ENCODE results near the gene ABCA3.

The ABCA3 gene

GRCh38 chr16:2286550-2286949 is 54.0 kb downstream of the ABCA3 start:
- no peak overlapping the region for H3K4me3 ChIP-seq (ENCODE audit: low read length)
- no peak overlapping the region for H3K27ac ChIP-seq (ENCODE audit: low read length)
- no peaks in the 10 kb centered on the region for H3K36me3 ChIP-seq (replicated peaks; ENCODE audit: low read depth, low read length)
- no peaks in the 10 kb centered on the region for H3K27me3 ChIP-seq (ENCODE audit: low read depth, low read length)
- H3K4me2 ChIP-seq (ENCODE audit: low read length) = no peak overlapping the region
- no peaks in the 10 kb centered on the region for H4K20me1 ChIP-seq (ENCODE audit: insufficient read depth, low read length)
- H3K9me3 ChIP-seq (ENCODE audit: insufficient read depth, low read length) = no peaks in the 10 kb centered on the region
- H3K4me1 ChIP-seq (ENCODE audit: low read length) = peaks cover 5% of the 10 kb centered on the region; the same call in 1 of the 2 replicates
- no peak overlapping the region for H3K9ac ChIP-seq (ENCODE audit: low read length)
- no peaks in the 10 kb centered on the region for H3K79me2 ChIP-seq (ENCODE audit: low read length)
- no peak overlapping the region for H2AFZ ChIP-seq (ENCODE audit: low read depth, low read length)
- TF ChIP-seq EZH2phosphoT487 (IDR thresholded peaks at IDR 0.05; ENCODE audit: low read depth) = no peak
- TF ChIP-seq CTCF (IDR thresholded peaks at IDR 0.05; ENCODE audit: low read depth, low read length) = no peak

GRCh38 chr16:2285731-2286191 is 54.8 kb downstream of the ABCA3 start:
- Histone ChIP-seq H3K27me3 (ENCODE audit: low read depth, low read length) (no peaks in the 10 kb centered on the region), H2AFZ (ENCODE audit: low read depth, low read length) (no peak overlapping the region), H3K79me2 (ENCODE audit: low read length) (no peaks in the 10 kb centered on the region), H4K20me1 (ENCODE audit: insufficient read depth, low read length) (no peaks in the 10 kb centered on the region), H3K27ac (ENCODE audit: low read length) (no peak overlapping the region), H3K4me1 (ENCODE audit: low read length) (peaks cover 5% of the 10 kb centered on the region; the same call in 1 of the 2 replicates), H3K4me2 (ENCODE audit: low read length) (no peak overlapping the region), H3K9ac (ENCODE audit: low read length) (no peak overlapping the region), H3K9me3 (ENCODE audit: insufficient read depth, low read length) (no peaks in the 10 kb centered on the region), H3K4me3 (ENCODE audit: low read length) (no peak overlapping the region), H3K36me3 (replicated peaks; ENCODE audit: low read depth, low read length) (no peaks in the 10 kb centered on the region)
- TF ChIP-seq EZH2phosphoT487 (IDR thresholded peaks at IDR 0.05; ENCODE audit: low read depth) (no peak), CTCF (IDR thresholded peaks at IDR 0.05; ENCODE audit: low read depth, low read length) (no peak)

DNA sequence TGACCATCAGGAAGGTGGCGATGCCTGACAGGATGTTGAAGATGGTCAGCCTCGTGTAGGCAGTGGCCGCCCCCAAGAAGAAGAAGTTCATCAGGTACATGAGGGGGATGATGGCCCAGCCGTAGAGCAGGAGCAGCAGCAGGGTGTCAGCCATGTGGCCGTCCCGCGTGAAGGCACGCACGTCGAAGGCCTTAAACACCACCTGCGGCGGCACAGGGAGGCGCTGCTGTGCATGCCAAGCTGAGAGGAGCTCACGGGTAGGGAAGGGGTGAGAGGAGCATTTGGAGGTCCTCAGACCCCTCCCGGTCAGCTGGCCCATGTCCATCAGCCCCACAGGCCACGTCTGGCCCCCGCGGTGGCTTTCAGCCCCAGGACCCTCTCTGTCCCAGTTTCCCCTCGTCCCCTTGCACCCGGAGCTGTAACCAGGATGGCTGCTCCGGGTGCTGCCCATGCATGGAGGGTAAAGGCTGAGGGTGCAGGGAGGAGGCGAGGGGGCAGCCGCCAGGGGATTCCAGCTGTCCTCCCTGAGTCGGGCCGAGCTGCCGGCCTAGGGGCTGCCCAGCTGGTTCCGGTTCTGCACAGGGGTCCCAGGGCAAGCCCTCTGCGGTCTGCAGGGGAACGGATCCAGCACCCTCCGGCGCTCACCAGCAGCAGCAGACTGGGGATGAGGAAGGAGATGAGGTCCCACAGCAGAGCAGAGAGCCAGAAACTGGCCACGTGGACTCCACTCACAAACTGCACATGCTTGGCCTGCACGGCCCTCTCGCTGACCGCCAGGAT is 55.5 kb downstream of the ABCA3 start:
- no peaks in the 10 kb centered on the region for H4K20me1 ChIP-seq (ENCODE audit: insufficient read depth, low read length)
- TF ChIP-seq CTCF (IDR thresholded peaks at IDR 0.05; ENCODE audit: low read depth, low read length) (no peak), EZH2phosphoT487 (IDR thresholded peaks at IDR 0.05; ENCODE audit: low read depth) (no peak)
- H3K4me2 ChIP-seq (ENCODE audit: low read length) = no peak overlapping the region
- no peak overlapping the region for H3K27ac ChIP-seq (ENCODE audit: low read length)
- no peaks in the 10 kb centered on the region for H3K9me3 ChIP-seq (ENCODE audit: insufficient read depth, low read length)
- no peaks in the 10 kb centered on the region for H3K79me2 ChIP-seq (ENCODE audit: low read length)
- no peaks in the 10 kb centered on the region for H3K36me3 ChIP-seq (replicated peaks; ENCODE audit: low read depth, low read length)
- H3K9ac ChIP-seq (ENCODE audit: low read length) = no peak overlapping the region
- no peaks in the 10 kb centered on the region for H3K27me3 ChIP-seq (ENCODE audit: low read depth, low read length)
- peaks cover 5% of the 10 kb centered on the region; the same call in 1 of the 2 replicates for H3K4me1 ChIP-seq (ENCODE audit: low read length)
- H2AFZ ChIP-seq (ENCODE audit: low read depth, low read length) = no peak overlapping the region
- H3K4me3 ChIP-seq (ENCODE audit: low read length) = no peak overlapping the region

DNA sequence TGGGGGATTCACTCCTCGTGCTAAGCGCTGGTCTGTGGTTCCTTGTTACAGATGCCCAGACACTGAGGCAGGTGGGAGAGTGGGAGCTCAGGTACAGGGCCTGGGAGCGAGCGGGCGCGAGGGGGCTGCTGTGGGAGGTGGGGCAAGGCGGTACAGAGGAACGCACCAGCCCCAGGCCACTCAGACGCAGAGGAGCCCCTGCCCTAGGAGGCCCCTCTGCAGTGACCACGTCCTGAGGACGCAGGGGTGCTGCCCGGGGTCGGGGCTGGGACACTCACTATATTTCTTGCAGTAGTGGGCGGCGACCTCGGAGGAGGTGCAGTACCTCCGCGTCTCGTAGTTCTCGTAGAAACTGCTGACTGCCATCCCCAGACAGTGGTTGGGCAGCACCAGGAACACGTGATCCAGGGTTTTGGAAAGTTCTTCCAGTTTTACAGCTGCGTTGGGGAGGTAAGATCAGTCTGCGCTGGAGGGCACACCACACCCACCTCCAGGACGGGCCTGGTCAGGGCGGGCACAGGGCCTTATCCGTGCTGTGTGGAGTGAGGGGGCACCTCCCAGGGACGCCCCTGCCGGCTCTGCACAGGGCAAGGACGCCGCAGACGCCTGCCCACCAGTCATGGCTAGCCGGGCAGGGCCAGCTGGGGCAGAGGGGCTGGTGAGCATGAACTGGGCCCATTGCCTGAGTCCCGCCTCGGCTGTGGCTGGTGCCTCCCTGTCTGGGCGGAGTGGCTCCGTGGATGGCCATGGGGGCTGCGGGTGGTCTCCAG is 56.3 kb downstream of the ABCA3 start:
- no peak overlapping the region for H3K4me3 ChIP-seq (ENCODE audit: low read length)
- H3K36me3 ChIP-seq (replicated peaks; ENCODE audit: low read depth, low read length) = no peaks in the 10 kb centered on the region
- H3K9ac ChIP-seq (ENCODE audit: low read length) = no peak overlapping the region
- H3K27ac ChIP-seq (ENCODE audit: low read length) = no peak overlapping the region
- no peak overlapping the region for H2AFZ ChIP-seq (ENCODE audit: low read depth, low read length)
- no peak for TF ChIP-seq EZH2phosphoT487 (IDR thresholded peaks at IDR 0.05; ENCODE audit: low read depth)
- TF ChIP-seq CTCF (IDR thresholded peaks at IDR 0.05; ENCODE audit: low read depth, low read length) = no peak
- H3K79me2 ChIP-seq (ENCODE audit: low read length) = no peaks in the 10 kb centered on the region
- H3K9me3 ChIP-seq (ENCODE audit: insufficient read depth, low read length) = no peaks in the 10 kb centered on the region
- no peaks in the 10 kb centered on the region for H4K20me1 ChIP-seq (ENCODE audit: insufficient read depth, low read length)
- no peaks in the 10 kb centered on the region for H3K27me3 ChIP-seq (ENCODE audit: low read depth, low read length)
- no peak overlapping the region for H3K4me2 ChIP-seq (ENCODE audit: low read length)
- peaks cover 5% of the 10 kb centered on the region; the same call in 1 of the 2 replicates for H3K4me1 ChIP-seq (ENCODE audit: low read length)
